A673 (cell line): Measurements from ENCODE around the gene RTEL1. TPM values are rescaled to one million over a fixed set of nuclear protein-coding genes. Genes with fewer than 3 reads are reported as not detected.

Experiments used
- BruUV-seq: library from RNA; stranded (reverse); fragments of 400-500 nt; replicated peaks from 2 replicates; lab custom pipeline; 2021; lab: Mats Ljungman, UMichigan
- CTCF ChIA-PET: fragments of 300-600 bp; sonication (Branson Sonifier 250); formaldehyde crosslinking; loops from one replicate; lab custom pipeline; 2022; ENCODE audit warnings: antibody characterized with exemption; lab: Charles Lee
- POLR2A ChIA-PET: fragments of 300-600 bp; sonication (Branson Sonifier 250); formaldehyde crosslinking; loops from one replicate; lab custom pipeline; 2022; ENCODE audit warnings: antibody characterized with exemption; ENCODE audit not compliant: low non-redundant PET; lab: Charles Lee
- DNase-seq: peaks from one replicate; pipeline ENCODE4 v3.0.0-alpha.2; 2015; ENCODE audit warnings: low spot score
- H3K27ac ChIP-seq: fragments of 200-600 bp; sonication (generic); 2 replicates; pipeline ENCODE4 v1.5.1; 2016; ENCODE audit warnings: mixed run types, low read depth, mild to moderate bottlenecking, mixed read lengths, antibody characterized with exemption, low read length; ENCODE audit not compliant: poor library complexity, severe bottlenecking
- H3K27me3 ChIP-seq: fragments of 200-600 bp; sonication (generic); replicated peaks from 2 replicates; pipeline ENCODE4 v1.6.1; 2017; ENCODE audit warnings: mixed run types, low read depth, mild to moderate bottlenecking, mixed read lengths, antibody characterized with exemption, low read length; ENCODE audit not compliant: insufficient read depth, poor library complexity
- H3K36me3 ChIP-seq: fragments of 200-600 bp; sonication (generic); 2 replicates; pipeline ENCODE4 v1.6.1; 2016; ENCODE audit warnings: mixed run types, mild to moderate bottlenecking, mixed read lengths, antibody characterized with exemption, low read length; ENCODE audit not compliant: insufficient read depth, poor library complexity, severe bottlenecking
- H3K4me1 ChIP-seq: fragments of 200-600 bp; sonication (generic); 2 replicates; pipeline ENCODE4 v1.6.1; 2017; ENCODE audit warnings: mixed run types, mild to moderate bottlenecking, mixed read lengths, antibody characterized with exemption, low read length; ENCODE audit not compliant: insufficient read depth, poor library complexity, severe bottlenecking
- H3K4me3 ChIP-seq: fragments of 200-600 bp; sonication (generic); 2 replicates; pipeline ENCODE4 v1.5.1; 2016; ENCODE audit warnings: low read depth, mixed run types, mild to moderate bottlenecking, mixed read lengths, low read length; ENCODE audit not compliant: poor library complexity, severe bottlenecking
- H3K9me3 ChIP-seq: fragments of 200-600 bp; sonication (generic); 2 replicates; pipeline ENCODE4 v1.6.1; 2016; ENCODE audit warnings: mixed run types, low read depth, mild to moderate bottlenecking, mixed read lengths, antibody characterized with exemption, low read length; ENCODE audit not compliant: poor library complexity, severe bottlenecking
- EZH2 ChIP-seq: fragments of 200-600 bp; sonication (generic); IDR thresholded peaks from 2 replicates; pipeline ENCODE4 v1.6.1; 2017; ENCODE audit warnings: borderline replicate concordance, low read depth, mild to moderate bottlenecking, mixed read lengths, antibody characterized with exemption, low read length; ENCODE audit not compliant: poor library complexity, severe bottlenecking
- intact Hi-C: fragments of 100-400 bp; cut with micrococcal nuclease; formaldehyde crosslinking; loops from one replicate; pipeline ENCODE4 v1.10.0; 2022; ENCODE audit not compliant: unreplicated experiment
- total RNA-seq: library from RNA; stranded (reverse); gene quantifications from 2 replicates; pipeline ENCODE4 v1.2.3, GENCODE V29; 2021
- TF ChIP-seq, protein P1 (sequence below): fragments of 300-800, 200-600 bp; sonication (generic); conservative IDR thresholded peaks from 2 replicates; pipeline ENCODE4 v1.5.1; 2017; ENCODE audit warnings: low read depth, mild to moderate bottlenecking, antibody characterized with exemption, low read length, moderate library complexity, mixed read lengths

RTEL1 gene
- total RNA-seq, 1 experiment from 2014 or later = 45.6 TPM

DNA sequence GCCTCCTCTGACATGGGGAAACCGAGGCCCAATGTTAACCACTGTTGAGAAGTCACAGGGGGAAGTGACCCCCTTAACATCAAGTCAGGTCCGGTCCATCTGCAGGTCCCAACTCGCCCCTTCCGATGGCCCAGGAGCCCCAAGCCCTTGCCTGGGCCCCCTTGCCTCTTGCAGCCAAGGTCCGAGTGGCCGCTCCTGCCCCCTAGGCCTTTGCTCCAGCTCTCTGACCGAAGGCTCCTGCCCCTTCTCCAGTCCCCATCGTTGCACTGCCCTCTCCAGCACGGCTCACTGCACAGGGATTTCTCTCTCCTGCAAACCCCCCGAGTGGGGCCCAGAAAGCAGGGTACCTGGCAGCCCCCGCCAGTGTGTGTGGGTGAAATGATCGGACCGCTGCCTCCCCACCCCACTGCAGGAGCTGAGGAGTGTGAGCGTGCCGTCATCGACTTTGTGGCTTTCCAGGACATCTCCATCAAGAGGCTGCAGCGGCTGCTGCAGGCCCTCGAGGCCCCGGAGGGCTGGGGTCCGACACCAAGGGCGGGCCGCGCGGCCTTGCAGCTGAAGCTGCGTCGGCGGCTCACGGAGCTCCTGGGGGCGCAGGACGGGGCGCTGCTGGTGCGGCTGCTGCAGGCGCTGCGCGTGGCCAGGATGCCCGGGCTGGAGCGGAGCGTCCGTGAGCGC is 39.9 kb downstream of the RTEL1 start:
- no peaks in the 10 kb centered on the region for H3K9me3 ChIP-seq
- DNase-seq = no peak
- H3K4me3 ChIP-seq = no peak overlapping the region
- peaks cover 16% of the 10 kb centered on the region for H3K4me1 ChIP-seq
- peaks cover 10% of the 10 kb centered on the region for H3K36me3 ChIP-seq
- POLR2A ChIA-PET = interaction anchor here (0.7 kb wide), 1 partner anchor 275 kb away, joined by 3 read pairs; no protein-coding TSS in a partner anchor
- CTCF ChIA-PET = no interaction called here
- TF ChIP-seq, protein P1, sequence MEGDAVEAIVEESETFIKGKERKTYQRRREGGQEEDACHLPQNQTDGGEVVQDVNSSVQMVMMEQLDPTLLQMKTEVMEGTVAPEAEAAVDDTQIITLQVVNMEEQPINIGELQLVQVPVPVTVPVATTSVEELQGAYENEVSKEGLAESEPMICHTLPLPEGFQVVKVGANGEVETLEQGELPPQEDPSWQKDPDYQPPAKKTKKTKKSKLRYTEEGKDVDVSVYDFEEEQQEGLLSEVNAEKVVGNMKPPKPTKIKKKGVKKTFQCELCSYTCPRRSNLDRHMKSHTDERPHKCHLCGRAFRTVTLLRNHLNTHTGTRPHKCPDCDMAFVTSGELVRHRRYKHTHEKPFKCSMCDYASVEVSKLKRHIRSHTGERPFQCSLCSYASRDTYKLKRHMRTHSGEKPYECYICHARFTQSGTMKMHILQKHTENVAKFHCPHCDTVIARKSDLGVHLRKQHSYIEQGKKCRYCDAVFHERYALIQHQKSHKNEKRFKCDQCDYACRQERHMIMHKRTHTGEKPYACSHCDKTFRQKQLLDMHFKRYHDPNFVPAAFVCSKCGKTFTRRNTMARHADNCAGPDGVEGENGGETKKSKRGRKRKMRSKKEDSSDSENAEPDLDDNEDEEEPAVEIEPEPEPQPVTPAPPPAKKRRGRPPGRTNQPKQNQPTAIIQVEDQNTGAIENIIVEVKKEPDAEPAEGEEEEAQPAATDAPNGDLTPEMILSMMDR = no peak
- TF ChIP-seq EZH2 = no peak
- no TSS peak for BruUV-seq
- H3K27ac ChIP-seq = no peak overlapping the region
- no peaks in the 10 kb centered on the region for H3K27me3 ChIP-seq
- intact Hi-C loops = no loop called here

DNA sequence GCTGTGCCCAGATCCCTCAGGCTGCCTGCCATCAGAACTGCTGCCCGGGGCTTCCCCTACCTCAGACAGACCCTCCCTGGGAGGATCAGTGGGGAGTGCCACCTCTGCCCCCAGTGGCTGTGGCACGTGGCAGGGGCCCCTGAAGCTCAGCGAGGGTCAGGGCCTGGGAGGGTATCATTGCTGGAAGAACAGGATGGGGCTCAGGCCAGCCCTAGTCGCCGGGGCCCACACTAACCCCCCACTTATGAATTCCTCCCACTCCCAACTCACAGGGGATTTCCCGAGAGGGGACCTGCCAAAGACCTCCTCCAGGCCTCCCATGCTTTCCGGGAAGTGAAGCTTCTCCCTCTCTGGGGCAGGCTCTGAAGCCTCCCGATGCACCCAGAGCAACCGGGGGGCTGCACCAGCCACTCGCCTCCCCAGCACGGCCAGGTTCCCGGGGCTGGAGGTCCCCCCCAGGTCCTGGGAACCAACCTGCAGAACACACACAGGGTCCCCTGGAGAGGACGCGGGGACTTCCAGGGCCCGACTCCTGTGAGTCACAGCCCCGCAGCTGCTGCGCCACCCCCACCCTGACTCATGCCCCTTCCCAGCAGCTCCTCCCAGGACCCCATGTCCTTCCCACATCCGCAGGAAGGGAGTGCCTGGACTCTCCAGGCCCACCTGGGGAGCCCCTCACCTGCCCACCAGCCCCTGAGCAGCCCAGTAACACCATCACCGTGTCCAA is 40.8 kb downstream of the RTEL1 start:
- intact Hi-C loops = no loop called here

DNA sequence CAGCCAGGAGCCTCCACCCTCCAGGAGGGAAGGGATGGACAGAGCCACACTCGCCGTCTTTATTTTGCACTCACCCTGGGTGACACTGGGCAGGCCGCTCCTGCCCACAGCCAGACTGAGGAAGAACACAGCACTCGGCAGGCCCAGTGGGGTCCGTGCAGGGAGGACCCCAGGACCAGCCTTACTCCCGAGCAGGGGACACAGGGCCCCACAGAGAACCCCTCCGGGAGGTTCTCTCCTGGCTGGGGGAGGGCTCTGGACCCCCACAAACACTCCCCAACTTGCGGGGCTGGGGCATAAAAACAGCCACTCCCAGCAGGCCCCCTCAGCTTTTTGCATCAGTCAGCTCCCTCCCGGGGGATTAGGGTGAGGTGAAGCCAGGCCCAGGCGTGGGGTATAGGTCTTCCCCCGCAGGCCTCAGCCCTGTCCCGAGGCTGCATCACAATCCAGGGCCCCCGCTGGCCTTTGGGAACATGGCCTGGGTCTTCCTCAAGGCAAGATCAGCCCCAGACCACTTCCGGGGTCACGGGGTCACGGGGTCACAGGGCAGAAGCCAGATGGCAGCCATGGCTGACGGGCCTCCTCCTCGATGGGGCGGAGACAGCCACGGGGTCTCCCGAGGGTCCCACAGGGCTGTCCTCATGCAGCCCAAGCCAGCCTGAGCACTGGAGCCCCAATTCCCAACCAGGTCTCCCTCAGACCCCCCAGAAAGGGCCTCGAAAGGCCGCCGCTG is 41.5 kb downstream of the RTEL1 start:
- no peak for DNase-seq
- TSS peak; percentile 51 for BruUV-seq
- ChIA-PET POLR2A (no interaction called here), CTCF (no interaction called here)
- Histone ChIP-seq H3K4me1 (peaks cover 16% of the 10 kb centered on the region), H3K36me3 (peaks cover 7% of the 10 kb centered on the region), H3K4me3 (no peak overlapping the region), H3K27me3 (no peaks in the 10 kb centered on the region), H3K9me3 (no peaks in the 10 kb centered on the region), H3K27ac (peak overlapping the region; percentile 65)
- TF ChIP-seq, protein P1 = no peak
- TF ChIP-seq EZH2 = no peak
- intact Hi-C loops = no loop called here

More for the DNA sequence above, 40.8 kb downstream of the RTEL1 start:
- peaks cover 10% of the 10 kb centered on the region for H3K36me3 ChIP-seq
- no peak overlapping the region for H3K4me3 ChIP-seq
- no peaks in the 10 kb centered on the region for H3K9me3 ChIP-seq
- BruUV-seq = no TSS peak
- H3K27ac ChIP-seq = peak overlapping the region; percentile 65
- no peak for TF ChIP-seq EZH2
- TF ChIP-seq, protein P1 = no peak
- ChIA-PET CTCF (no interaction called here), POLR2A (interaction anchor here (0.7 kb wide), 1 partner anchor 274 kb away, joined by 3 read pairs; no protein-coding TSS in a partner anchor)
- DNase-seq = peak; percentile 68
- peaks cover 16% of the 10 kb centered on the region for H3K4me1 ChIP-seq
- H3K27me3 ChIP-seq = no peaks in the 10 kb centered on the region
